Endothelial cell of umbilical vein (primary cell): ENCODE results near the gene SYTL4. TPM values are rescaled to one million over a fixed set of nuclear protein-coding genes. Genes with fewer than 3 reads are reported as not detected.

ENCODE experiments used
- BruUV-seq: library from RNA; stranded (reverse); fragments of 400-500 nt; replicated peaks from 2 replicates; lab custom pipeline; 2021; lab: Mats Ljungman, UMichigan
- CTCF ChIA-PET: fragments of 300-600, 350-600 bp; sonication (Branson Sonifier 250); formaldehyde crosslinking; loops from one replicate; lab custom pipeline; 2021; ENCODE audit warnings: antibody characterized with exemption, inconsistent platforms; lab: Charles Lee
- POLR2A ChIA-PET: fragments of 300-600, 350-600 bp; sonication (Branson Sonifier 250); formaldehyde crosslinking; loops from one replicate; lab custom pipeline; 2021; ENCODE audit warnings: antibody characterized with exemption, inconsistent platforms; lab: Charles Lee
- DNase-seq: peaks from one replicate; pipeline ENCODE4 v3.0.0-alpha.2; 2011; ENCODE audit warnings: low read depth, low spot score
- FAIRE-seq: peaks from 2 replicates; lab custom pipeline; 2011; peaks lifted over from hg19 to GRCh38; lab: Jason Lieb, UNC
- H2AFZ ChIP-seq: 2 replicates; pipeline ENCODE4 v1.6.0; 2012; ENCODE audit warnings: low read depth, low read length, control low read depth, inconsistent platforms
- H3K27ac ChIP-seq: 2 replicates; pipeline ENCODE4 v1.5.1; 2011; ENCODE audit warnings: low read depth, mild to moderate bottlenecking, control low read depth, low read length, moderate library complexity; ENCODE audit not compliant: insufficient read depth
- H3K27me3 ChIP-seq, 2 experiments: 2 replicates each; pipeline versions ENCODE4 v1.6.0 to v1.6.1; 2011; ENCODE audit warnings: low read length in 2 of 2, mixed read lengths in 1 of 2; ENCODE audit not compliant: control insufficient read depth in 2 of 2, insufficient read depth in 2 of 2
- H3K36me3 ChIP-seq, 2 experiments: 2 replicates in 1 of 2; 3 replicates in 1 of 2; pipeline ENCODE4 v1.5.1; 2011; ENCODE audit warnings: low read length in 2 of 2, mild to moderate bottlenecking in 1 of 2, moderate library complexity in 1 of 2; ENCODE audit not compliant: control insufficient read depth in 2 of 2, insufficient read depth in 2 of 2; ENCODE audit errors: extremely low read depth in 1 of 2
- H3K4me1 ChIP-seq: 3 replicates; pipeline ENCODE4 v1.5.1; 2011; ENCODE audit warnings: mild to moderate bottlenecking, low read length; ENCODE audit not compliant: control insufficient read depth, insufficient read depth; ENCODE audit errors: extremely low read depth
- H3K4me2 ChIP-seq: 2 replicates; pipeline ENCODE4 v1.6.1; 2011; ENCODE audit warnings: low read length, control low read depth, mixed read lengths; ENCODE audit not compliant: insufficient read depth
- H3K4me3 ChIP-seq, 3 experiments: fragments of 200-600 bp in 1 of 3; sonication (generic), shearing (Covaris generic) in 1 of 3; replicated peaks in 1 of 3; 2 replicates each; pipeline ENCODE4 v1.5.1; 2011 to 2016; ENCODE audit warnings: control low read depth in 3 of 3, low read length in 3 of 3, mild to moderate bottlenecking in 2 of 3, inconsistent platforms in 1 of 3, low read depth in 1 of 3, moderate library complexity in 1 of 3; ENCODE audit not compliant: insufficient read depth in 1 of 3
- H3K79me2 ChIP-seq: 2 replicates; pipeline ENCODE4 v1.6.0; 2012; ENCODE audit warnings: low read length, inconsistent platforms; ENCODE audit not compliant: control insufficient read depth, insufficient read depth
- H3K9ac ChIP-seq: replicated peaks from 2 replicates; pipeline ENCODE3; 2011; ENCODE audit warnings: low read length, control low read depth; ENCODE audit not compliant: insufficient read depth; ENCODE audit errors: extremely low read depth
- H3K9me1 ChIP-seq: replicated peaks from 3 replicates; pipeline ENCODE4 v1.6.0; 2011; ENCODE audit warnings: mild to moderate bottlenecking, low read length; ENCODE audit not compliant: control insufficient read depth, insufficient read depth; ENCODE audit errors: extremely low read depth
- H3K9me3 ChIP-seq: replicated peaks from 2 replicates; pipeline ENCODE4 v1.5.1; 2012; ENCODE audit warnings: low read length, inconsistent platforms; ENCODE audit not compliant: control insufficient read depth, insufficient read depth
- H4K20me1 ChIP-seq: replicated peaks from 2 replicates; pipeline ENCODE3; 2011; ENCODE audit warnings: mild to moderate bottlenecking, low read length; ENCODE audit not compliant: control insufficient read depth, insufficient read depth; ENCODE audit errors: extremely low read depth
- CTCF ChIP-seq, 2 donors: IDR thresholded peaks; 1 replicate in 1 of 2; 2 replicates in 1 of 2; pipeline ENCODE4 v1.5.1; 2011; ENCODE audit warnings: low read length in 2 of 2, mild to moderate bottlenecking in 2 of 2, moderate library complexity in 2 of 2, control low read depth in 1 of 2, inconsistent platforms in 1 of 2, low read depth in 1 of 2; ENCODE audit not compliant: insufficient read depth in 1 of 2; ENCODE audit errors: extremely low read depth in 1 of 2
- EZH2 ChIP-seq: IDR thresholded peaks from 2 replicates; pipeline ENCODE4 v1.6.1; 2012; ENCODE audit warnings: borderline replicate concordance, low read depth, mild to moderate bottlenecking, moderate library complexity, low read length, inconsistent platforms; ENCODE audit not compliant: severe bottlenecking
- FOS ChIP-seq: IDR thresholded peaks from 2 replicates; pipeline ENCODE4 v1.6.1; 2011; ENCODE audit warnings: mild to moderate bottlenecking, low read length, moderate library complexity, borderline replicate concordance; ENCODE audit not compliant: insufficient read depth
- GATA2 ChIP-seq: IDR thresholded peaks from 2 replicates; pipeline ENCODE4 v1.7.0; 2011; ENCODE audit warnings: low read depth, mild to moderate bottlenecking, moderate library complexity, mixed read lengths, low read length; ENCODE audit not compliant: insufficient read length, insufficient read depth
- JUN ChIP-seq: IDR thresholded peaks from 2 replicates; pipeline ENCODE4 v1.6.1; 2011; ENCODE audit warnings: borderline replicate concordance, low read depth; ENCODE audit not compliant: insufficient read length, insufficient read depth
- MAX ChIP-seq: IDR thresholded peaks from 2 replicates; pipeline ENCODE4 v1.6.1; 2011; ENCODE audit not compliant: insufficient read depth, insufficient read length
- MYC ChIP-seq: IDR thresholded peaks from one replicate; pipeline ENCODE4 v1.6.1; 2011; ENCODE audit warnings: mild to moderate bottlenecking, low read depth, low read length
- POLR2A ChIP-seq: IDR thresholded peaks from 2 replicates; pipeline ENCODE4 v1.6.1; 2012; ENCODE audit warnings: low read depth, mild to moderate bottlenecking, control low read depth, low read length
- POLR2AphosphoS5 ChIP-seq: IDR thresholded peaks from 2 replicates; pipeline ENCODE4 v1.6.1; 2012; ENCODE audit warnings: low read depth, mild to moderate bottlenecking, control low read depth, low read length, moderate library complexity; ENCODE audit not compliant: insufficient read depth
- dilution Hi-C: fragments of 300-500 bp; cut with MboI; formaldehyde crosslinking; loops from one replicate; pipeline ENCODE4 v1.15.0; 2019; ENCODE audit warnings: low sequenced_read_pairs; ENCODE audit not compliant: extremely low pct_ligation_motif_present
- intact Hi-C: fragments of 100-400 bp; cut with micrococcal nuclease; formaldehyde crosslinking; loops from one replicate; pipeline ENCODE4 v1.10.0; 2022
- polyA plus RNA-seq, 4 experiments: library from polyadenylated mRNA; depleted of rRNA in 3 of 4; stranded (reverse) in 3 of 4; unstranded in 1 of 4; fragments of >200 nt; gene quantifications; 2 replicates each; pipeline versions ENCODE4 v1.2.1 to v1.2.3, GENCODE V29; 2011 to 2012; ENCODE audit warnings: missing spikeins in 1 of 4
- total RNA-seq: library from RNA; stranded (reverse); gene quantifications from 2 replicates; pipeline ENCODE4 v1.2.3, GENCODE V29; 2021

Gene SYTL4
- total and polyA plus RNA-seq, 2 donors (not counting 3 experiments of a cell fraction or from before 2014, with no cell fraction given): 25.6 to 44.1 TPM

GRCh38 chrX:100662170-100662569, 69.8 kb downstream of the SYTL4 start:
- no peaks in the 10 kb centered on the region for H3K9me3 ChIP-seq
- H3K4me2 ChIP-seq: no peak overlapping the region
- no TSS peak for BruUV-seq
- no peak for TF ChIP-seq MAX
- no peak for TF ChIP-seq FOS
- TF ChIP-seq GATA2: no peak
- no peak for TF ChIP-seq CTCF (IDR thresholded peaks at IDR 0.05; ENCODE audit: extremely low read depth in 1 of 2, insufficient read depth in 1 of 2, low read depth in 1 of 2, low read length in 2 of 2)
- TF ChIP-seq MYC: no peak
- no peak for TF ChIP-seq EZH2
- TF ChIP-seq JUN: no peak
- TF ChIP-seq POLR2A: no peak
- TF ChIP-seq POLR2AphosphoS5: no peak
- peaks cover 31% of the 10 kb centered on the region for H3K4me1 ChIP-seq
- H3K4me3 ChIP-seq: no peak overlapping the region
- ChIA-PET CTCF (interaction anchor here (0.8 to 1.8 kb wide), 4 partner anchors 8 to 47 kb away, joined by 4 to 11 read pairs (median 5); partner anchors contain the start of gene TSPAN6), POLR2A (no interaction called here)
- peaks cover 13 to 21% of the 10 kb centered on the region in 2 experiments for H3K36me3 ChIP-seq
- H2AFZ ChIP-seq: no peak overlapping the region
- peaks cover 41% of the 10 kb centered on the region for H3K79me2 ChIP-seq
- no peak for DNase-seq
- H3K27me3 ChIP-seq: no peaks in the 10 kb centered on the region
- H3K9ac ChIP-seq: no peak overlapping the region
- dilution Hi-C loops (no loop called here), intact Hi-C loops (no loop called here)
- H4K20me1 ChIP-seq: no peaks in the 10 kb centered on the region
- no peak overlapping the region for H3K27ac ChIP-seq
- H3K9me1 ChIP-seq: no peaks in the 10 kb centered on the region
- FAIRE-seq: no peak
